GM12864 (cell line): ENCODE data around the gene PER3.

Source experiments
- DNase-seq: peaks from one replicate; pipeline ENCODE4 v3.0.0-alpha.2; 2011; ENCODE audit warnings: low read depth
- H3K4me3 ChIP-seq: 2 replicates; pipeline ENCODE4 v1.5.1; 2011; ENCODE audit warnings: mild to moderate bottlenecking, low read depth, low read length, control low read depth
- TF ChIP-seq, protein P1 (sequence below): IDR thresholded peaks from 2 replicates; pipeline ENCODE4 v1.5.1; 2011; ENCODE audit warnings: low read depth, mild to moderate bottlenecking, moderate library complexity, low read length, control low read depth, inconsistent platforms; ENCODE audit errors: missing control alignments

PER3 gene

DNA sequence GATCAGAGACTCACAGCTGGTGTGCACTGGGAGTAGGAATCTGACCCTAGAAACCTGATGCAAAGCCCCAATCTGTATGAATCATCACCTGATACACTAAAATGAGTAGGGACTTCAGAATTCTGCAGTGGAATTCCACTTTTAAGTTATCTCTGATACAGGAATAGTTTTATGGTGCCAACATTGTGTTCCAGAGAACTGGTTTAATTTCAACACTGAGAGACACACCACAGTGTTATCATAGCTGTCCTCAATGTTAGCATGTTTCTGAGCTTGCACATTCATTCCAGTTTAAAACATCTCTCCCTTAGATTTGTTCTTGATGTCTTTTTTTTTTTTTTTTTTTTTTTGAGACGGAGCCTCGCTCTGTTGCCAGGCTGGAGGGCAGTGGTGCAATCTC lies 61.7 kb downstream of the PER3 start:
- no peak for DNase-seq
- TF ChIP-seq, protein P1, sequence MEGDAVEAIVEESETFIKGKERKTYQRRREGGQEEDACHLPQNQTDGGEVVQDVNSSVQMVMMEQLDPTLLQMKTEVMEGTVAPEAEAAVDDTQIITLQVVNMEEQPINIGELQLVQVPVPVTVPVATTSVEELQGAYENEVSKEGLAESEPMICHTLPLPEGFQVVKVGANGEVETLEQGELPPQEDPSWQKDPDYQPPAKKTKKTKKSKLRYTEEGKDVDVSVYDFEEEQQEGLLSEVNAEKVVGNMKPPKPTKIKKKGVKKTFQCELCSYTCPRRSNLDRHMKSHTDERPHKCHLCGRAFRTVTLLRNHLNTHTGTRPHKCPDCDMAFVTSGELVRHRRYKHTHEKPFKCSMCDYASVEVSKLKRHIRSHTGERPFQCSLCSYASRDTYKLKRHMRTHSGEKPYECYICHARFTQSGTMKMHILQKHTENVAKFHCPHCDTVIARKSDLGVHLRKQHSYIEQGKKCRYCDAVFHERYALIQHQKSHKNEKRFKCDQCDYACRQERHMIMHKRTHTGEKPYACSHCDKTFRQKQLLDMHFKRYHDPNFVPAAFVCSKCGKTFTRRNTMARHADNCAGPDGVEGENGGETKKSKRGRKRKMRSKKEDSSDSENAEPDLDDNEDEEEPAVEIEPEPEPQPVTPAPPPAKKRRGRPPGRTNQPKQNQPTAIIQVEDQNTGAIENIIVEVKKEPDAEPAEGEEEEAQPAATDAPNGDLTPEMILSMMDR: no peak

DNA sequence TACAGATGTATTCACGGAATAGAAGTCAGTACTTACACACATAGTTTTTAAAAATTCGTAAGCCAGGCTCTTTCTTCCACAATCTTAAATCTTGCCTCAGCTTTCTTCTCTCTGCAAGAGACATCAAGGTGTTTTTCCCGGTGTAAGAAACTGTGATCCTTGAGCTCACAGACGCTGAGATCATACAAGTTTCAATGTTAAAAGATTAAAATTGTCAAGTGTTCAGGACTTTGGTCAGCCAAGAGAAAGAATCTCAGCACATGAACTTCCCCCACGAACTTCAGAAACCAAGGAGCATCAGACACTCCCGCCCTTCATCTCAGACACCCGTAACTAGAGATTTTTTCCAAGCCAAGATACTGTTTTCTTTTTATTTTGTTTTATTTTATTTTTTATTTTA lies 62.6 kb downstream of the PER3 start:
- no peak overlapping the region for H3K4me3 ChIP-seq
- no peak for DNase-seq
- TF ChIP-seq, protein P1: no peak

More for the DNA sequence above, 61.7 kb downstream of the PER3 start:
- H3K4me3 ChIP-seq: no peak overlapping the region

DNA sequence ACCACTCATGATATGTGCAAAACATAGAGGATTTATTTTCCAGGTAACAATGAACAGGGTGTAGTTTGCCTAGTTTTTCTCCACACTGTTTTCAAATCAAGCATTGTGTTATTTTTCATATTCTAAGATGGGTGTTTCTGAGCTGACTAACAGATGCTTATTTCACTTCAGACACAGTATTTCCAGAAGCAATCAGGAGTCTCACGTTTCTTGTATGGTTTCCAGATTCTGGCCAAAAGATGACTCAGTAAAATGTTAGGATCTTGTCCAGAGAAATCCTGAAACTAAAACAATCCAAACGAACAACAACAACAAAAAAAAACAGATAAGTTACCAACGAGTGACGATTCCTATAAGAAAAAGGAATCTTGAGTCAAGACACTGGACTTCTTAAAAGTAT lies 63.5 kb downstream of the PER3 start:
- no peak overlapping the region for H3K4me3 ChIP-seq
- TF ChIP-seq, protein P1: no peak
- no peak for DNase-seq

DNA sequence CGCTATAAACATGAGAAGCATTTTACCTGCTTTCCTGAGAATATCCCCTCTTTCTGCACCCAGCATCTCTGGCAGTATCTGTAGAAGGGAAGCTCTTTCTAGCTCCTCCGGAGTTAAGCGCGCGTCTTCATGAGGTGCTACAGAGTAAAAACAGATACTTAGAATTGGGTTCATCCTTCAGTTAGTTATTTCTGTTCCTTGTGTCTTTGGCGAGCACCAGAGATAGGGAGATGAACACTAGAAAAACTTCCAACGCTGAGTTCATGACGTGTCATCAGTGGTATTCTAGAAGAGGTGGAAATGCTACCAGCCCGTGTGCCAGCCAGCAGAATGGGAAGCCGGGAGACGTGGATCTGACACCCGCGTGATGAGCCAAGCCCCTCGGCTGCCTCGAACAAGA lies 66.7 kb downstream of the PER3 start:
- H3K4me3 ChIP-seq: no peak overlapping the region
- TF ChIP-seq, protein P1: no peak
- no peak for DNase-seq

DNA sequence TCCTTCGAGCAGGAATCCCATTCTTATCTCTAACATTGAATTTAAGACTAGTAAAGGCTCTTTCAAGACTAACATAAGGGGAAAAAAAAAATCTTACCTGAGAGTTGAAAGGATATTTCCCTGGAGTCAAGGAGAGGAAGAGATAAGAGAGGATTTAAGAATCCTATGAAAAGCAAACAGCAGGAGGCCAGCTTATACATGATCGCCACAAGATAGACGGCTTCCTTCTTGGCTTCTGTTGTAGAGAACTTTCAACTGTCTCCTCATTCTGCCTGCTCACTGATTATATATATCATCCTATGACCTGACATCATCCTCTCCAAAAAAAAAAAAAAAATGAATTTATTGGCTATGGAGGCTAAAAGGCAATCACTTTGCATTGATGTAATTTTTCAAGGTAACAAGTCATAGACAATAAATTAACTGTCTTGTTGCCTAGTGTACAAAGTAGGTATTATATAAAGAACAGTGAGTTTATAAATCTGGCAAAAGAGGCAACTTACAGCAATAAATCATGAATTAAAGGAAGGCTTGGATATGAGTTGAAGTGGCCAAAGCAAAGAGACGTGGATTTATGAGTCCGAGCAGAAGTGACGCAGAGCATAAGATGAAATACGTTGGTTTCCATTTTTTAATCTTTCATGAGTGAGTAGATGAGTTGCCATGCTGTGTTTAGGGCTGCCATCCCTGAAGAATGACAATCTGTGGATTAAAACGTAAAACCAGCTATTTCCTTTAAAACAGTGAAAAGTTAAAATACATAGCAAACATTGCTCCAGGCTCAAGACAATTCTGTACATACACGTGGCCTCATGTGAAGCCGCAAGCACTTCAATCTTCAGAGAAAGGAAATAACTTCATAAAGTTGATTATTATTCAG lies 69.0 kb downstream of the PER3 start, which contains the start of gene UTS2:
Gene UTS2, minus strand, starts transcription at position 262 of the 880 bp plus-strand sequence. Its CDS starts 62 bp downstream, at position 200.
- no peak within 1 kb of the TSS for H3K4me3 ChIP-seq
- DNase-seq: no peak
- TF ChIP-seq, protein P1: no peak

DNA sequence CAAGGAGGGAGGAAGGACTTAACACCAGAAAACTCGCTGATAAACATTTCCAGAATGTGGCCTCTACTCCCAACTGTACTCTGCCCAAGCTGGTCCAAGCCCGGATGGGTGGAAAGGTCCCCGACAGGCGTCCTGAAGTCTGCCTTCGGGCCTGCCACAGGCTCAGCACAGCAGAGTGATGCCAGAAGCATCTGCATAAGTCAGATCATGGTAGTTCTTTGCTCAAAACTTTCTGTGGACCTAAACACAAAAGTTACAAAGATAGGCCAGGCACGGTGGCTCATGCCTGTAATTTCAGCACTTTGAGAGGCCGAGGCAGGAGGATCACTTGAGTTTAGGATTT lies 69.6 kb downstream of the PER3 start:
- DNase-seq: no peak
- H3K4me3 ChIP-seq: no peak overlapping the region
- TF ChIP-seq, protein P1: no peak

DNA sequence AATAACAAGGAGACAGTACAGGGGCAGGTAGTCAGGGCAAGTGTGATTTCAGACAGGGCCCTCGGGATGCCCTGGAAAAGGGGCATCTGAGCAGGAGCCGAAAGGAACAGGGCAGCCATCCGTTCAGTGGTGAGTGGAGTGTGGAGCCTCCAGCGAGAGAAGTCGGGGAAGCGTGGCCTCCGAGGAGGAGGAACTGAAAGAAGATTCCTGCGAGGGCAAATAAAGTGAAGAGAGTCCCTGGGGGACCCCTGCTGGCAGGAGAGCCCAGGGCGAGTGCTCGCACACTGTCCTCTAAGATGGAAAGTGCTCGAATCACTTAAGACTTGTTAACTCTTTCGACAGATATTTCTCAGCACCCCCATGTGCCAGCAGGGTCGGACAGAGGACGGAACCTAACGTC lies 72.3 kb downstream of the PER3 start:
- DNase-seq: no peak
- TF ChIP-seq, protein P1: no peak
- H3K4me3 ChIP-seq: no peak overlapping the region
